Fibroblast of skin of right biceps (primary cell): ENCODE data around the gene EFNA2.
"Not testable (repeated sequence)": the region's sequence is repeated elsewhere in the genome, so short reads cannot be mapped to it uniquely, and the experiment has no call there.

Experiments
- DNase-seq: peaks from one replicate; pipeline ENCODE4 v3.0.0-alpha.2; 2013

EFNA2 gene

DNA sequence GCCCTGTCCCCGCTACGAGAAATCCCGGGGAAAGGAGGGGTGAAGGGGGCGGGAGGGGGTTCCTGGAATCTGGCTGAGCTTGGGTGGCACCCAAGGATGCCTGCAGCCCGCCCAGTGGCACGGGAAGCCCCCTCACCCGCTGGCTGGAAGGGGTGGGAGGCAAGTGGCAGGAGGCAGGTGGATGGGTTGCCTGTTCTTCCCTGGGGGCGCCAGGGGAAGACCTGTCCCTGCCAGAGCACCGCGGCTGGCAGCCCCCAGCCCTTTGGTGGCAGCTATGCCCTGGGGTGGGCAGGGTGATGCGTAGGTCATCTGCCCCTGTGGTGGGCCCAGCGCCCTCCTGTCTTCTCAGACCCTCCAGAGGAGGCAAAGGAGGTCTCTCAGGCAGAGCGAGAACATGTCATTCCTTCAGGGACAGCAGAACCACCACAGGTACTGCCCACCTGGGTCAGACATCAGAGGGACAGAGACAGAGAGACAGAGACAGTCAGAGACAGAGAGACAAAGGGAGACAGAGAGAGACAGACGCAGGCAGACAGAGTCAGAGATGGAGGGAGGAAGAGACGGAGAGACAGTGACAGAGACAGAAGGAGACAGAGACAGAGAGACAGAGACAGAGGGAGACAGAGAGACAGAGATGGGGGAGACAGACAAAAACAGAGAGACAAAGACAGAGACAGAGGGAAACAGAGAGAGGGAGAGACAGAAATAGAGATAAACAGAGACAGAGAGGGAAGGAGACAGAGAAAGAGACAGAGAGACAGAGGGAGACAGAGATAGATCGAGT, 36.7 kb downstream of the EFNA2 start:
- DNase-seq, result no peak

DNA sequence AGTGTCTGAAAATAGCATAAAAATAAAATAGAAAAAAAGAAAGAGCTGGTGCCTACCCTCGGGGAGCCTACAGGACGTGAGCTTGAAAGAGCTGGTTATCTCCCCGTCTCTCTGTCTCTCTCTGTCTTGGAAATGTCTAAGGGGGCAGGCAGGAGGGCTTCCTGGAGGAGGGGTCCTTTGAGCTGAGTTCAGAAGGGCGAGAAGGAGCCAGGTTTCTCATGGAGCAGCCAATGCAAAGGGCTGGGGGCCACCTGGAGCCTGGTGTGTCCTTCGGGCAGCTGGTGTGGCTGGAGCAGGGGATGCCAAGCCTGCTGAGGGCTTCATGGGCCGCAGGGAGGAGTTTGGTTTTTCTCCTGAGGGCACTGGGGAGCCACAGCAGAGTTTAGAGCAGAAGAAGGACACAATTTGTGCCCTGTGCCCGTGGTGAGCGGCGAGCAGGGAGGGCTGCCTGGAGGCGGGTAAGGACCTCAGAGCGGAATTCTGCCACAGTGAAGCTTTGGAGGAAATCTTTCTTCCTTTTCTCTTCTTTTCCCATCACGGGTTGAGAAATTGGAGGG, 38.7 kb downstream of the EFNA2 start:
- no peak for DNase-seq

DNA sequence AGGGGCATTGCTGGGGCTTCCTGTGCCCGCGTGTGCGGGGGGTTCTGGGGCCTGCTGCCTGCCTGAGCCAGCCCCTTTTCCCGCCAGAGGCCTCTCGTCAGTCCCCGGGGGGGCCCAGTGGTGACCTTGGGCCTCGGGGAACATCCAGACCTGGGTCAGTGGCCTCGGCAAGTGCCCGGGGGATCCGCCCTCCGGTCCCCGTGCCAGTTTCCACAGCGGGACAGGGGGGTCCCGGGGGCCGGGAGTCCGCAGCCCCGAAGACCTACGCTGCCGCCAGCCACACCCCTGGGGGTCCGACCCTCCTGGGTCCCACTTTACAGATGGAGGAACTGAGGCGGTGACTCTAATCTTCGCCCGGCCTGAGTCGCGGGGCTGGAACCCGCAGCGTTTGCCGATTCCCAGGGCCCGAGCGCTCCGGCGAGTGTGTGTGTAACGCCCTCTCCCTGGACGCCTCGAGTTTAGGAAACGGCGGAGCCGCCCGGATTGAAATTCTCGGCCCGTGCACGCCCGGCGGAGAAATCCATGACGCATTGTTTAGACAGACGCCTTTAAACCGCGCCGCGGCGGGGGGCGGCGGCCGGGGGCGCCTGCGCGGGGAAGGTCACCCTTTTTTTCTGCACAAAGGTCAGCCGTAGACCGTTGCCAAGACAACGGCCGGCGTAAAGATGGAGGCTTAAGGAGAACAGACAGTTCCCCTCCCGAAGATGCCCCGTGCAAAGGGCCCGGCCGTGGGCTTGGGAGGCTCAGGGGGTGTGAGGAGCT, 39.3 kb downstream of the EFNA2 start:
- peak; percentile 86 for DNase-seq

DNA sequence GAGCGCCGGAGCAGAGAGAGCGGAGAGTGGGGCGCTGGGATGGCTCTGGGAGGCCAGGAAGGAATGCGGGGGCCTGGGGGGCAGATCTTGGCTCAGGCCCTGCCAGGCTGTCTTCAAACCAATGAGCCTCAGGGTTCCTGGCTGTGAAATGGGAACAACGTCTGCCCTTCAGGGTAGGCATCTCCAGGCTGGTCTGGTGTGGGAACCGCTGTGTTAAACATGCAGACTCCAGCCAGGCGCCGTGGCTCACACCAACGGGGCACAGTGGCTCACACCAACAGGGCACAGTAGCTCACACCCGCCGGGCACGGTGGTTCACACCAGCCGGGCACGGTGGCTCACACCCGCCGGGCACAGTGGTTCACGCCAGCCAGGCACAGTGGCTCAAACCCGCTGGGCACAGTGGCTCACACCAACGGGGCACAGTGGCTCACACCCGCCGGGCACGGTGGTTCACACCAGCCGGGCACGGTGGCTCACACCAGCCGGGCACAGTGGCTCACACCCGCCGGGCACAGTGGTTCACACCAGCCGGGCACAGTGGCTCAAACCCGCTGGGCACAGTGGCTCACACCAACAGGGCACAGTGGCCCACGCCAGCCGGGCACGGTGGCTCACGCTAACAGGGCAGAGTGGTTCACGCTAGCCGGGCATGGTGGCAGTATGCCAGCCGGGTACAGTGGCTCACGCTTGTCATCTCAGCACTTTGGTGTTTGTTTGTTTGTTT, 40.1 kb downstream of the EFNA2 start:
- DNase-seq, result no peak

- no peak for DNase-seq
These were observed 41.5 kb downstream of the EFNA2 start for GRCh38 chr19:1327125-1327524.

DNA sequence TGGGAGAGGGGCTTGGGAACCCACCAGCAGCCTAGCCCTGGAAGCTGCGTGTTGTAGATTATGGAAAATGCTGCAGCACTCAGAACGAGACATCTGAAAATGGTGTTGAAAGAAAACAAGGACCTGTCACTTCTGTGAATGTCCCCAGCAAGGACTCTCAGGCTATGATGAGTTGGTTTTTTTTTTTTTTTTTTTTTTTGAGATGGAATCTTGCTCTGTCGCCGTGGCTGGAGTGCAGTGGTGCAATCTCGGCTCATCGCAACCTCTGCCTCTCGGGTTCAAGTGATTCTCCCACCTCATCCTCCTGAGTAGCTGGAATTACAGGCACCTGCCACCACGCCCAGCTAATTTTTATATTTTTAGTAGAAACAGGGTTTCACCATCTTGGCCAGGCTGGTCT, 46.5 kb downstream of the EFNA2 start:
- not testable (repeated sequence) for DNase-seq

DNA sequence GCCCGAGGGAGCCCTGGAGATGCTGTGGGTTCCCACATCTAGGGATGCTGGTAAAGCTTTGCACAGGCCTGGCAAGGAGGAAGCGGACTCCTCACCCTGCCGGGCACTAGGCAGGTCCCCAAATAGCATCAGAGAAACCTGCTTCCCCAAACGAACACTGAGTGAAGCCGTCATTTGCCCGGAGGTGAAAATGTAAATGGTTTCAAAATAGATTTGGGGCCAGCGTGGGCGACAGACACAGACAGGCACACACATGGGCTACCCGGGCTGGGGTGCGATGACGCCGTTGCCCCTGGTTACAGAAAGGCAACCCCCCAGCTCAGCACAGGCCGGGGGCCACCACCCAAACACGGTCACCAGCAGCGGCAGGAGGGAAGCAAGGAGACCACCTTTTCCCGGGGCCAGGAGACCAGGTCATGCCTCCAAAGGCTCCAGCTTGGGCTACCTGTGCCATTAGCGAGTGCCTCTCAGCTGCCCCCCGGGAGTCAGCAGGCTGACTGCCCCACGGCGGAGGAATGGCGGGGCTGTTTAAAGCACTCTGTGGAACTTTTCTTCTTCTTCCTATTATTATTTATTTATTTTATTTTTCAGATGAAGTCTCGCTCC, 50.5 kb downstream of the EFNA2 start:
- DNase-seq, result no peak

GRCh38 chr19:1340681-1341469, 55.2 kb downstream of the EFNA2 start:
- DNase-seq, result no peak

DNA sequence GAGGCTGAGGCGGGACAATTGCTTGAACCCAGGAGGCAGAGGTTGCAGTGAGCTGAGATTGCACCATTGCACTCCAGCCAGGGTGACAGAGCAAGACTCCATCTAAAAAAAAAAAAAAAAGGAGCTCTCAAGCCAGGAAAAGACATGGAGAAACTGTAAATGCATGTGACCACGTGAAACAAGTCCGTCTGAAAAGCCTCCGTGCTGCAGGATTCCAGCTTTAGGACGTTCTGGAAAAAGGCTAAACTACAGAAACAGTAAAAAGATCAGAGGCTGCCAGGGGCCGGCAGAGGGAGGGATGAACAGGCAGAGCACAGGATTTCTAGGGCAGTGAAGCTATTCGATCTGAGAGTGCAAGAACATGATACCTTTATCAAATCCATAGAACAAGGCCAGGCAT, 57.4 kb downstream of the EFNA2 start:
- DNase-seq, result no peak

- DNase-seq, result no peak
These were observed 63.5 kb downstream of the EFNA2 start for GRCh38 chr19:1349211-1349610.

DNA sequence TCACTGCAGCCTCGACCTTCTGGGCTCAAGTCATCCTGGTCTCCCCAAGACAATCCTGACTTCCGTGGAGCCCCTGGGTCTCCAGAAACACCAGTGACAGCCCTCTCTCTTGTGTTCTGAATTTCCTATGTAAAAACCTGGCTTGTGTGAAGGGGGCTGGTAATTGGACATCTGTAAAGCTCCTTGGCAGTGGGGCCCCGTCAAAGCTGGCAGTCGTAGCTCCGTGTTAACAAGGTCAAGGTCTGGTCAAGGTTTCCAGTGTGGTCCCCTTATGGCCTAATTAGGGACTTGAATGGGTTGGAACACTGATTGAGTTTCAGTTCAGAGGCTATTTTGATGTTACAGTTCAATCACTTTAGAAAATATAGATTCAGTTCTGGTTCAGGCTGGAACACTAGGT, 65.2 kb downstream of the EFNA2 start:
- no peak for DNase-seq
